H1 (cell line): ENCODE results near the gene EED. TPM values are rescaled to one million over a fixed set of nuclear protein-coding genes. Genes with fewer than 3 reads are reported as not detected.

Experiments used
- CTCF ChIA-PET: fragments of 300-600 bp; sonication (Branson Sonifier 250); formaldehyde crosslinking; loops from one replicate; lab custom pipeline; 2021; ENCODE audit not compliant: partially characterized antibody; lab: Charles Lee
- POLR2A ChIA-PET: fragments of 300-600 bp; sonication (Branson Sonifier 250); formaldehyde crosslinking; loops from one replicate; lab custom pipeline; 2021; ENCODE audit warnings: inconsistent platforms; ENCODE audit not compliant: partially characterized antibody; lab: Charles Lee
- DNase-seq, 2 experiments: peaks; one replicate each; pipeline versions ENCODE4 v3.0.0 to v3.0.0-alpha.2; 2010 to 2022; ENCODE audit warnings: low spot score in 2 of 2, low read depth in 1 of 2, mixed read lengths in 1 of 2
- FAIRE-seq: peaks from 2 replicates; lab custom pipeline; 2011; peaks lifted over from hg19 to GRCh38; lab: Jason Lieb, UNC
- H2AFZ ChIP-seq: 2 replicates; pipeline ENCODE4 v1.8.1; 2012; ENCODE audit warnings: low read length, inconsistent platforms
- H2AK5ac ChIP-seq: 2 replicates; pipeline ENCODE4 v1.6.1; 2013; ENCODE audit warnings: low read depth, low read length
- H2BK120ac ChIP-seq: replicated peaks from 2 replicates; pipeline ENCODE3; 2013; ENCODE audit warnings: low read depth, low read length, inconsistent platforms
- H2BK12ac ChIP-seq: 2 replicates; pipeline ENCODE4 v1.6.1; 2013; ENCODE audit warnings: low read depth, low read length
- H2BK15ac ChIP-seq: 2 replicates; pipeline ENCODE4 v1.6.1; 2013; ENCODE audit warnings: low read length
- H2BK20ac ChIP-seq: 2 replicates; pipeline ENCODE4 v1.6.1; 2013; ENCODE audit warnings: low read length
- H2BK5ac ChIP-seq: 2 replicates; pipeline ENCODE4 v1.6.1; 2013; ENCODE audit warnings: low read depth, low read length
- H3K14ac ChIP-seq: 2 replicates; pipeline ENCODE4 v1.6.1; 2013; ENCODE audit warnings: inconsistent platforms; ENCODE audit not compliant: insufficient read length
- H3K18ac ChIP-seq: 2 replicates; pipeline ENCODE4 v1.6.1; 2013; ENCODE audit warnings: low read length; ENCODE audit errors: extremely low read depth
- H3K23ac ChIP-seq: 2 replicates; pipeline ENCODE4 v1.6.1; 2013; ENCODE audit warnings: inconsistent platforms; ENCODE audit not compliant: insufficient read length
- H3K23me2 ChIP-seq: 2 replicates; pipeline ENCODE4 v1.6.1; 2013; ENCODE audit warnings: low read depth, low read length
- H3K27ac ChIP-seq: 2 replicates; pipeline ENCODE4 v1.6.1; 2011; ENCODE audit warnings: low read depth, low read length, inconsistent platforms
- H3K27me3 ChIP-seq, 4 experiments: replicated peaks in 1 of 4; 1 replicate in 1 of 4; 2 replicates in 3 of 4; pipeline versions ENCODE4 v1.6.1 to v1.8.1; 2011 to 2013; ENCODE audit warnings: low read length in 3 of 4, mild to moderate bottlenecking in 3 of 4, inconsistent platforms in 2 of 4, mixed read lengths in 2 of 4, moderate library complexity in 1 of 4; ENCODE audit not compliant: control insufficient read depth in 3 of 4, insufficient read depth in 3 of 4; ENCODE audit errors: extremely low read depth in 1 of 4
- H3K36me3 ChIP-seq, 4 experiments: 2 replicates each; pipeline versions ENCODE4 v1.6.1 to v1.8.1; 2011 to 2013; ENCODE audit warnings: mild to moderate bottlenecking in 4 of 4, low read length in 3 of 4, moderate library complexity in 2 of 4, control low read depth in 1 of 4, inconsistent platforms in 1 of 4; ENCODE audit not compliant: insufficient read depth in 4 of 4, control insufficient read depth in 2 of 4
- H3K4ac ChIP-seq: replicated peaks from 2 replicates; pipeline ENCODE3; 2013; ENCODE audit warnings: low read length, low read depth, mixed read lengths, inconsistent platforms; ENCODE audit not compliant: insufficient read length
- H3K4me1 ChIP-seq, 4 experiments: replicated peaks in 1 of 4; 1 replicate in 1 of 4; 2 replicates in 3 of 4; pipeline versions ENCODE4 v1.6.1 to v1.8.1; 2011 to 2013; ENCODE audit warnings: low read length in 3 of 4, inconsistent platforms in 2 of 4, mixed read lengths in 1 of 4; ENCODE audit not compliant: insufficient read depth in 4 of 4, control insufficient read depth in 3 of 4
- H3K4me2 ChIP-seq, 2 experiments: 2 replicates each; pipeline versions ENCODE4 v1.6.1 to v1.8.1; 2011 to 2013; ENCODE audit warnings: low read depth in 2 of 2, low read length in 2 of 2, control low read depth in 1 of 2, inconsistent platforms in 1 of 2, mild to moderate bottlenecking in 1 of 2; ENCODE audit not compliant: insufficient read depth in 1 of 2
- H3K4me3 ChIP-seq, 4 experiments: fragments of 200-600, 300-600 bp in 1 of 4; sonication (generic), shearing (Covaris generic), sonication (Bioruptor Twin) in 1 of 4; 2 replicates each; pipeline versions ENCODE4 v1.5.1 to v1.8.1; 2011 to 2016; ENCODE audit warnings: low read length in 4 of 4, low read depth in 3 of 4, control low read depth in 2 of 4, inconsistent platforms in 2 of 4, mild to moderate bottlenecking in 2 of 4, mixed read lengths in 1 of 4, moderate library complexity in 1 of 4; ENCODE audit not compliant: insufficient read depth in 2 of 4; ENCODE audit errors: extremely low read depth in 1 of 4
- H3K56ac ChIP-seq: replicated peaks from 2 replicates; pipeline ENCODE3; 2013; ENCODE audit warnings: low read depth, mild to moderate bottlenecking, mixed read lengths, low read length, inconsistent platforms; ENCODE audit not compliant: insufficient read length
- H3K79me1 ChIP-seq: 2 replicates; pipeline ENCODE4 v1.6.1; 2013; ENCODE audit warnings: low read depth, low read length, control low read depth
- H3K79me2 ChIP-seq, 2 experiments: 2 replicates each; pipeline versions ENCODE4 v1.6.1 to v1.8.1; 2012 to 2013; ENCODE audit warnings: low read length in 2 of 2, mild to moderate bottlenecking in 2 of 2, inconsistent platforms in 1 of 2; ENCODE audit not compliant: insufficient read depth in 2 of 2, control insufficient read depth in 1 of 2
- H3K9ac ChIP-seq, 4 experiments: replicated peaks in 1 of 4; 1 replicate in 1 of 4; 2 replicates in 3 of 4; pipeline versions ENCODE4 v1.6.1 to v1.8.1; 2011 to 2013; ENCODE audit warnings: low read depth in 3 of 4, low read length in 3 of 4, control low read depth in 2 of 4, mild to moderate bottlenecking in 2 of 4, moderate library complexity in 2 of 4, inconsistent platforms in 1 of 4; ENCODE audit errors: extremely low read depth in 1 of 4
- H3K9me3 ChIP-seq, 2 experiments: 2 replicates each; pipeline versions ENCODE4 v1.6.1 to v1.8.1; 2012 to 2013; ENCODE audit warnings: mild to moderate bottlenecking in 2 of 2, moderate library complexity in 2 of 2, control low read depth in 1 of 2, inconsistent platforms in 1 of 2, low read depth in 1 of 2, low read length in 1 of 2, mixed read lengths in 1 of 2; ENCODE audit not compliant: insufficient read depth in 2 of 2
- H4K20me1 ChIP-seq, 2 experiments: replicated peaks in 1 of 2; 2 replicates each; pipeline versions ENCODE3 to v1.8.1; 2011 to 2013; ENCODE audit warnings: inconsistent platforms in 2 of 2, low read length in 2 of 2, mild to moderate bottlenecking in 1 of 2; ENCODE audit not compliant: insufficient read depth in 2 of 2, control insufficient read depth in 1 of 2
- H4K5ac ChIP-seq: 2 replicates; pipeline ENCODE4 v1.6.1; 2013; ENCODE audit warnings: low read length, low read depth, mixed read lengths, inconsistent platforms; ENCODE audit not compliant: insufficient read length
- H4K8ac ChIP-seq: 2 replicates; pipeline ENCODE4 v1.8.0; 2013; ENCODE audit warnings: mild to moderate bottlenecking, moderate library complexity, low read length, inconsistent platforms; ENCODE audit not compliant: insufficient read depth; ENCODE audit errors: extremely low read depth
- H4K91ac ChIP-seq: replicated peaks from 2 replicates; pipeline ENCODE3; 2013; ENCODE audit warnings: low read length, mixed read lengths, inconsistent platforms; ENCODE audit not compliant: insufficient read length
- BCL11A ChIP-seq, 2 experiments: IDR thresholded peaks; one replicate each; pipeline ENCODE4 v1.6.1; 2011; ENCODE audit warnings: low read depth in 2 of 2, low read length in 2 of 2, mild to moderate bottlenecking in 2 of 2
- CBX8 ChIP-seq: fragments of 300-800, 300-1000 bp; sonication (generic); IDR thresholded peaks from 2 replicates; pipeline ENCODE4 v1.7.1; 2016; ENCODE audit warnings: low read depth, low read length, borderline replicate concordance
- CHD1 ChIP-seq: IDR thresholded peaks from 2 replicates; pipeline ENCODE4 v1.6.1; 2012; ENCODE audit warnings: low read depth, low read length, improper control_type of control experiment
- CREB1 ChIP-seq: IDR thresholded peaks from 2 replicates; pipeline ENCODE4 v1.6.1; 2012; ENCODE audit warnings: inconsistent platforms
- CTCF ChIP-seq, 3 experiments: IDR thresholded peaks; 1 replicate in 2 of 3; 2 replicates in 1 of 3; pipeline versions ENCODE4 v1.5.1 to v1.6.1; 2011; ENCODE audit warnings: low read length in 3 of 3, mild to moderate bottlenecking in 3 of 3, inconsistent platforms in 2 of 3, low read depth in 1 of 3, moderate library complexity in 1 of 3; ENCODE audit not compliant: insufficient read depth in 1 of 3; ENCODE audit errors: control extremely low read depth in 1 of 3
- EZH2 ChIP-seq: fragments of 200-600 bp; sonication (generic); IDR thresholded peaks from 2 replicates; pipeline ENCODE4 v1.7.1; 2012; ENCODE audit warnings: low read depth, mild to moderate bottlenecking, moderate library complexity, low read length, inconsistent platforms; ENCODE audit not compliant: severe bottlenecking
- MAFK ChIP-seq: IDR thresholded peaks from 2 replicates; pipeline ENCODE4 v1.6.1; 2012; ENCODE audit warnings: low read depth, mild to moderate bottlenecking, improper control_type of control experiment, low read length
- RBBP5 ChIP-seq: IDR thresholded peaks from 2 replicates; pipeline ENCODE4 v1.7.1; 2012; ENCODE audit warnings: low read depth, mild to moderate bottlenecking, inconsistent platforms, low read length, moderate library complexity, borderline replicate concordance
- SP1 ChIP-seq: IDR thresholded peaks from 2 replicates; pipeline ENCODE4 v1.6.1; 2011; ENCODE audit warnings: low read depth, low read length
- SP4 ChIP-seq: IDR thresholded peaks from 2 replicates; pipeline ENCODE4 v1.6.1; 2012; ENCODE audit warnings: low read length, inconsistent platforms
- SRF ChIP-seq: IDR thresholded peaks from 2 replicates; pipeline ENCODE4 v1.6.1; 2011; ENCODE audit warnings: mild to moderate bottlenecking, low read depth, low read length, moderate library complexity
- TAF1 ChIP-seq: IDR thresholded peaks from 2 replicates; pipeline ENCODE4 v1.6.1; 2011; ENCODE audit warnings: mild to moderate bottlenecking, low read depth, low read length
- WGBS, 2 experiments: shearing (Covaris generic) in 1 of 2; methylation state at CpG; one replicate each; pipeline versions ENCODE4 v1.1.6 to v1.1.7; 2013 to 2015; ENCODE audit warnings: low lambda C conversion rate in 2 of 2, mixed read lengths in 2 of 2, inconsistent platforms in 1 of 2, low coverage in 1 of 2, missing lambda C conversion rate in 1 of 2; ENCODE audit not compliant: insufficient replicate concordance in 2 of 2, insufficient coverage in 1 of 2, insufficient read length in 1 of 2; ENCODE audit errors: extremely low coverage in 1 of 2, missing lambda C conversion rate in 1 of 2; 5-methylcytosine and 5-hydroxymethylcytosine counted together
- polyA plus RNA-seq, 7 experiments: library from polyadenylated mRNA; depleted of rRNA in 3 of 7; stranded (reverse) in 5 of 7; unstranded in 2 of 7; fragments of >200 nt in 5 of 7; fragments of 200-250 nt in 2 of 7; gene quantifications; 1 replicate in 5 of 7; 2 replicates in 1 of 7; 4 replicates in 1 of 7; pipeline versions ENCODE4 v1.2.1 to v1.2.3, GENCODE V29; 2011 to 2013; ENCODE audit warnings: missing spikeins in 2 of 7, mixed read lengths in 2 of 7
- total RNA-seq: library from RNA; stranded (reverse); fragmentation: NEBNext Ultra II Directional; extraction: Animal tissue kit (Norgen Biotek cat#: 25700); gene quantifications from 2 replicates; pipeline ENCODE4 v1.2.1, GENCODE V29; 2021

The EED gene
- total and polyA plus RNA-seq, 2 of the 8 experiments (the other 6 are each of a cell fraction or from before 2014, with no cell fraction given), result 12.6 to 26.9 TPM

- H3K4me3 ChIP-seq, result no peak overlapping the region
- H3K4me2 ChIP-seq, result no peak overlapping the region
- peaks cover 0 to 3% (median 0%) of the 10 kb centered on the region in 4 experiments; a peak in 1 of 7 replicates for H3K4me1 ChIP-seq
- H3K79me2 ChIP-seq, result no peaks in the 10 kb centered on the region
- H3K23ac ChIP-seq, result no peak overlapping the region
- H3K14ac ChIP-seq, result no peak overlapping the region
- no peak overlapping the region for H3K9ac ChIP-seq
- H2BK5ac ChIP-seq, result no peak overlapping the region
- peaks cover 0 to 2% (median under 1%) of the 10 kb centered on the region in 4 experiments; a peak in 4 of 7 replicates for H3K27me3 ChIP-seq
- no peak for DNase-seq
- H3K36me3 ChIP-seq, result no peaks in the 10 kb centered on the region
- no peak overlapping the region for H3K56ac ChIP-seq
- ChIA-PET POLR2A (interaction anchor here (1.3 kb wide), 1 partner anchor 135 kb away, joined by 3 read pairs; the partner anchor contains the start of gene PICALM), CTCF (interaction anchor here (0.8 to 4.6 kb wide), 7 partner anchors 11 to 509 kb away, joined by 3 to 38 read pairs (median 3); no protein-coding TSS in a partner anchor)
- no peak overlapping the region for H3K18ac ChIP-seq
- H2AFZ ChIP-seq, result no peak overlapping the region
- no peaks in the 10 kb centered on the region for H3K9me3 ChIP-seq
- no peak overlapping the region for H2BK15ac ChIP-seq
- peaks cover 4% of the 10 kb centered on the region; the same call in 1 of the 2 replicates for H3K23me2 ChIP-seq
- H4K8ac ChIP-seq, result no peak overlapping the region
- H3K4ac ChIP-seq, result no peak overlapping the region
- H4K20me1 ChIP-seq, result no peaks in the 10 kb centered on the region
- no peak for FAIRE-seq
- H4K5ac ChIP-seq, result no peak overlapping the region
- H2BK20ac ChIP-seq, result no peak overlapping the region
- no peak overlapping the region for H2AK5ac ChIP-seq
- WGBS, 2 experiments, result 92% methylated on average over 1 of the region's 1 CpG; no CpG with 5 or more reads in 1 of the 2 experiments
- no peaks in the 10 kb centered on the region for H3K79me1 ChIP-seq
- no peak overlapping the region for H3K27ac ChIP-seq
- H2BK120ac ChIP-seq, result no peak overlapping the region
- H2BK12ac ChIP-seq, result no peak overlapping the region
- no peak overlapping the region for H4K91ac ChIP-seq
- TF ChIP-seq CREB1 (no peak), CHD1 (no peak), BCL11A (IDR thresholded peaks at IDR 0.05; ENCODE audit: low read depth in 2 of 2, low read length in 2 of 2) (no peak), RBBP5 (no peak), SP4 (no peak), EZH2 (no peak), SRF (no peak), SP1 (no peak), MAFK (no peak), CBX8 (no peak), CTCF (IDR thresholded peaks at IDR 0.05; ENCODE audit: control extremely low read depth in 1 of 3, insufficient read depth in 1 of 3, low read depth in 1 of 3, low read length in 3 of 3) (no peak), TAF1 (no peak)
These were observed 40.2 kb upstream of the EED start for GRCh38 chr11:86204356-86204755.
